Left ventricle myocardium inferior (tissue), 1 donor: Measurements from ENCODE around the gene SIGLEC15. TPM values are rescaled to one million over a fixed set of nuclear protein-coding genes. Genes with fewer than 3 reads are reported as not detected.

ENCODE experiments used
- DNase-seq: peaks from one replicate; pipeline ENCODE4 v3.0.0-alpha.2; 2020
- H3K27ac ChIP-seq: fragments of 200-600 bp; replicated peaks from 2 replicates; pipeline ENCODE4 v1.8.0; 2021
- H3K27me3 ChIP-seq: fragments of 200-600 bp; 2 replicates; pipeline ENCODE4 v1.8.0; 2021; ENCODE audit warnings: low read depth
- H3K36me3 ChIP-seq: fragments of 200-600 bp; 2 replicates; pipeline ENCODE4 v1.8.0; 2021
- H3K4me1 ChIP-seq: fragments of 200-600 bp; 2 replicates; pipeline ENCODE4 v1.8.0; 2021
- H3K4me3 ChIP-seq: fragments of 200-600 bp; 2 replicates; pipeline ENCODE4 v1.8.0; 2021; ENCODE audit warnings: mild to moderate bottlenecking, moderate library complexity
- H3K9me3 ChIP-seq: fragments of 200-600 bp; replicated peaks from 2 replicates; pipeline ENCODE4 v1.8.0; 2021
- CTCF ChIP-seq: fragments of 200-600 bp; IDR thresholded peaks from 2 replicates; pipeline ENCODE4 v1.8.0; 2021; ENCODE audit warnings: antibody characterized with exemption, mild to moderate bottlenecking, borderline replicate concordance
- intact Hi-C: fragments of 100-400 bp; cut with micrococcal nuclease; formaldehyde crosslinking; loops from one replicate; pipeline ENCODE4 v1.11.0; 2022
- long read RNA-seq: library from polyadenylated mRNA; unstranded; transcript quantifications from one replicate; pipeline ENCODE4 v2.0.0, GENCODE V29; 2021
- total RNA-seq: library from RNA; stranded (reverse); fragmentation: NEBNext Ultra II Directional; extraction: Animal tissue kit (Norgen Biotek cat#: 25700); gene quantifications from one replicate; pipeline ENCODE4 v1.2.1, GENCODE V29; 2021
- donor health status: DM: no; HTN: yes; CAD: no; lungs with severe emphysema.

SIGLEC15 gene, protein sequence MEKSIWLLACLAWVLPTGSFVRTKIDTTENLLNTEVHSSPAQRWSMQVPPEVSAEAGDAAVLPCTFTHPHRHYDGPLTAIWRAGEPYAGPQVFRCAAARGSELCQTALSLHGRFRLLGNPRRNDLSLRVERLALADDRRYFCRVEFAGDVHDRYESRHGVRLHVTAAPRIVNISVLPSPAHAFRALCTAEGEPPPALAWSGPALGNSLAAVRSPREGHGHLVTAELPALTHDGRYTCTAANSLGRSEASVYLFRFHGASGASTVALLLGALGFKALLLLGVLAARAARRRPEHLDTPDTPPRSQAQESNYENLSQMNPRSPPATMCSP
- 0.19 TPM for total RNA-seq
- long read RNA-seq: 0 reads

DNA sequence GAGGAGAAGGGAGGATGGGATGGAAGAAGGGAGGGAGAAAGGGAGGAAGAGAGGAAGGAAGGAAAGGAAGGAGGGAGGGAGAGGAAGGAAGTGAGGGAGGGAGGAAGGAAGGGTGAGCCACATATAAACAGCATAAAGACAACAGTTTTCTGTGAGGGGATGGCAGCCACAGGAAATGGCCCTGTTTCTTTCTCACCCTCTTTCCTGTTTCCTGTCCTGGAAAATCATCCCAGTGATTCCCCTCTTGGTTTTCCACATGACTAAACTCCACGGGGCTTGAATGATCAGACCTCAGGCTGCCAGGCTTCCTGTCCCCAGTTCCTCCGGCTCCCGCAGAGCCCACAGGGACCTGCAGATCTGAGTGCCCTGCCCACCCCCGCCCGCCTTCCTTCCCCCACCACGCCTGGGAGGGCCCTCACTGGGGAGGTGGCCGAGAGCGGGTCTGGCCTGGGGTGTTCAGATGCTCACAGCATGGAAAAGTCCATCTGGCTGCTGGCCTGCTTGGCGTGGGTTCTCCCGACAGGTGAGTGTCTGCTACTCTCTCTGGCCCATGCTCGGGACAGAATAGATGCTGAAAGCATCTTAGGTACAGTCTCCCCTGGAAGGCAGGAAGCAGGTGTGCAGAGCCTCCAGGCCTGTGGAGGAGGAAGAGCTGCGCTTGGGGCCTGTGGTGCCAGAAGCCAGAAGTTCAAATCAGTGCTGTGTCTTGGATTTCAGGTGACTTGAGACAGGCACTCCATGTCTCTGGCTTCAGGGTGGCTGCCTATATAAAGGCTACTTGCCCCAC, at the start of gene SIGLEC15:
SIGLEC15 (plus strand) TSS at position 418 of the 787 bp plus-strand sequence; CDS start at position 472, 54 bp downstream.
- H3K36me3 ChIP-seq: no peaks in the 10 kb centered on the region
- intact Hi-C loops: no loop called here
- H3K27me3 ChIP-seq: peaks cover 5% of the 10 kb centered on the region
- no peak within 1 kb of the TSS for H3K27ac ChIP-seq
- no peak for DNase-seq
- H3K9me3 ChIP-seq: peaks cover 6% of the 10 kb centered on the region
- peaks cover 30% of the 10 kb centered on the region for H3K4me1 ChIP-seq
- TF ChIP-seq CTCF: no peak
- no peak within 1 kb of the TSS for H3K4me3 ChIP-seq

DNA sequence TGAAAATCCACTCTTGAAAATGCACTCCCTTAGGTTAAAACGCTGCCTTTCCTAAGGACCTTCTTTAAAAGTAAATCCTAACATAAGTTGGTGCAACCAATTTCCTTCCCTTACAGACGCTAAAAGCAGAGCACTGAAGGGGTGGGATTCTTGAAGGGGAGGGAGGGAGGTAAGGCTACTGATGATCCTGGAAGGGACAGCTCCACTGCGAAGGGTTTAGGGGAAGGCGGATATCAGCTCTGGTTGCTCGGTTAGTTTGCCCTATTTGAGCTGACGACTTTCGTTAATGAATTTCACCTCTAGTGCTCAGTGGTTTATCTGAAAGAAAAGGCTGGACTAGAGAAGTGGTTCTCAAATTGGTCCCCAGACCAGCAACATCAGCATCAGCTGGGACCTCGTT, 49.7 kb upstream of the SIGLEC15 start:
- DNase-seq: no peak
- Histone ChIP-seq H3K36me3 (no peaks in the 10 kb centered on the region), H3K27me3 (peaks cover 7% of the 10 kb centered on the region), H3K9me3 (no peaks in the 10 kb centered on the region), H3K4me3 (peak overlapping the region; percentile 73), H3K27ac (peak overlapping the region; percentile 88), H3K4me1 (peaks cover 20% of the 10 kb centered on the region)
- intact Hi-C loops: no loop called here
- TF ChIP-seq CTCF: no peak

DNA sequence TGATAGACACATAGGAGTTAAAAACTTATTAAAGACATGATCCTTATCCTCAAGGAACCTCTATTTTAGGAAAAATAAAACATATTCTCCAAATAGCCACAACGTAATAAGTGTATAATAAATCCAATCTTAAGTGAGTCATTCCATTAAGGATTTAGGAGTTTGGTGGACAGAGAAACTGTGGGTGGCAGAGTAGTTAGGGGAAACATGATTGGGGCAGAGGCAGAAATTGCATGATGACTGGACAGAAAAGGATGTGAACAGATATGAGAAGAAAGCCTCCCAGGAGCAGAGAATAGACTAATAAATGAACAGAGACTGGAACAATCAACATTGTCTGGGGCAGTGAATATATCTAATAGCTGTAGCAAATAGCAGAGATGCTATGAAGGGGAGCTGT, 48.1 kb upstream of the SIGLEC15 start:
- TF ChIP-seq CTCF: no peak
- intact Hi-C loops: no loop called here
- Histone ChIP-seq H3K27me3 (peaks cover 7% of the 10 kb centered on the region), H3K9me3 (no peaks in the 10 kb centered on the region), H3K27ac (no peak overlapping the region), H3K36me3 (no peaks in the 10 kb centered on the region), H3K4me3 (no peak overlapping the region), H3K4me1 (peaks cover 20% of the 10 kb centered on the region)
- no peak for DNase-seq

- no peak for DNase-seq
- Histone ChIP-seq H3K27me3 (no peaks in the 10 kb centered on the region), H3K4me1 (peaks cover 19% of the 10 kb centered on the region), H3K9me3 (no peaks in the 10 kb centered on the region), H3K36me3 (no peaks in the 10 kb centered on the region), H3K27ac (peak overlapping the region; percentile 31), H3K4me3 (no peak overlapping the region)
- no peak for TF ChIP-seq CTCF
- intact Hi-C loops: no loop called here
These were observed 44.9 kb upstream of the SIGLEC15 start for GRCh38 chr18:45780568-45780967.

- no peak for DNase-seq
- no peak for TF ChIP-seq CTCF
- no peak overlapping the region for H3K4me3 ChIP-seq
- no peaks in the 10 kb centered on the region for H3K27me3 ChIP-seq
- H3K27ac ChIP-seq: no peak overlapping the region
- H3K4me1 ChIP-seq: peaks cover 14% of the 10 kb centered on the region
- intact Hi-C loops: no loop called here
- H3K9me3 ChIP-seq: no peaks in the 10 kb centered on the region
- no peaks in the 10 kb centered on the region for H3K36me3 ChIP-seq
These were observed 42.8 kb upstream of the SIGLEC15 start for GRCh38 chr18:45782662-45783061.
